CD4-positive, alpha-beta T cell treated with Interleukin-6 at 100 ng/mL for 8 hours (primary cell): ENCODE results near the gene ZNF276.
"Not testable (repeated sequence)": the region's sequence is repeated elsewhere in the genome, so short reads cannot be mapped to it uniquely, and the experiment has no call there.

Experiments used
- DNase-seq: peaks from one replicate; pipeline ENCODE4 v3.0.0-alpha.2; 2020; ENCODE audit warnings: mixed read lengths, low spot score

The ZNF276 gene, protein sequence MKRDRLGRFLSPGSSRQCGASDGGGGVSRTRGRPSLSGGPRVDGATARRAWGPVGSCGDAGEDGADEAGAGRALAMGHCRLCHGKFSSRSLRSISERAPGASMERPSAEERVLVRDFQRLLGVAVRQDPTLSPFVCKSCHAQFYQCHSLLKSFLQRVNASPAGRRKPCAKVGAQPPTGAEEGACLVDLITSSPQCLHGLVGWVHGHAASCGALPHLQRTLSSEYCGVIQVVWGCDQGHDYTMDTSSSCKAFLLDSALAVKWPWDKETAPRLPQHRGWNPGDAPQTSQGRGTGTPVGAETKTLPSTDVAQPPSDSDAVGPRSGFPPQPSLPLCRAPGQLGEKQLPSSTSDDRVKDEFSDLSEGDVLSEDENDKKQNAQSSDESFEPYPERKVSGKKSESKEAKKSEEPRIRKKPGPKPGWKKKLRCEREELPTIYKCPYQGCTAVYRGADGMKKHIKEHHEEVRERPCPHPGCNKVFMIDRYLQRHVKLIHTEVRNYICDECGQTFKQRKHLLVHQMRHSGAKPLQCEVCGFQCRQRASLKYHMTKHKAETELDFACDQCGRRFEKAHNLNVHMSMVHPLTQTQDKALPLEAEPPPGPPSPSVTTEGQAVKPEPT

DNA sequence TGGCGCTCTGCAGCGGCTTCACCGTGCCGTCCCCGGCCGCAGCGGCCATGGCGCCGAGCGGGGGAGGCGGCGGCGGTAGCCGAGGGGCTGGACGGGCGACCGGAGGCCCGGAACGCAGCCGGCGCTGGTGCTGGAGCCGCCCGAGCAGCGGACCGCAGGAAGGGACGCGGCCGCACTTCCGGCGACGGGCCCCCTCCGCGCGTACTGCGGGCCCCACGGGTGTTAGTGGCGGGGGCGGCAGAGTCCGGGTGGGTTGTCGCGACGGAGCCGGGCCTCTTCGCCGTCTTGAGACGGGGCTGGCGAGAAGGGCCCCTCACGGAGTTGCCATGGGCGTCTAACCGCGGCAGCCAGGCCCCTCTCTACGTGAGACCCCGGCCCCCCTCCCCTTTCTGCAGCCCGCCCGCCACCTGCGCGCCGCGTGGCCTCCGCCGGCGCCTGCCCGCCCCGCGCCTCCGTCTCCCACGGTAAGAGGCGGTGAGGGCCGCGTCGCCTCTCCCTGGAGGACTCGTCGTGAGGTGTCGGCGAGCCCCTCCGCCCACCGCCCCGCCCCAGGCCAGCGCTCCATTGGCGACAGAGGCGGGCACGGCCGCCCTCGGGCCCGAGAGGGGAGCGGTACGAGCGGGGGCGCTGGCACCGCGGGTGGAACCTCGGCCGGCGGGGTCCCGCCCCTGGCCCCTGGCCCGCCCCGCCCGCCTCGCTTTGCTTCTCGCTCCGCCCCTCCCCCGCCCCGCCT lies at the start of gene ZNF276, which contains the start of gene VPS9D1:
Gene ZNF276 (plus strand): TSS at position 725 of the 733 bp plus-strand sequence. CDS start 104 bp downstream, outside the sequence.
Gene VPS9D1 (minus strand): TSS at position 86 of the 733 bp plus-strand sequence. CDS start 37 bp downstream, at position 49.
- peak; percentile 80 for DNase-seq

DNA sequence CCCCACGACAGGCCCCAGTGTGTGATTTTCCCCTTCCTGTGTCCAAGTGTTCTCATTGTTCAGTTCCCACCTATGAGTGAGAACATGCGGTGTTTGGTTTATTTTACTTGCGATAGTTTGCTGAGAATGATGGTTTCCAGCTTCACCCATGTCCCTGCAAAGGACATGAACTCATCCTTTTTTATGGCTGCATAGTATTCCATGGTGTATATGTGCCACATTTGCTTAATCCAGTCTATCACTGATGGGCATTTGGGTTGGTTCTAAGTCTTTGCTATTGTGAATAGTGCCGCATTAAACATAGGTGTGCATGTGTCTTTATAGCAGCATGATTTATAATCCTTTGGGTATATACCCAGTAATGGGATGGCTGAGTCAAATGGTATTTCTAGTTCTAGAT lies 49.8 kb upstream of the ZNF276 start:
- DNase-seq: not testable (repeated sequence)

DNA sequence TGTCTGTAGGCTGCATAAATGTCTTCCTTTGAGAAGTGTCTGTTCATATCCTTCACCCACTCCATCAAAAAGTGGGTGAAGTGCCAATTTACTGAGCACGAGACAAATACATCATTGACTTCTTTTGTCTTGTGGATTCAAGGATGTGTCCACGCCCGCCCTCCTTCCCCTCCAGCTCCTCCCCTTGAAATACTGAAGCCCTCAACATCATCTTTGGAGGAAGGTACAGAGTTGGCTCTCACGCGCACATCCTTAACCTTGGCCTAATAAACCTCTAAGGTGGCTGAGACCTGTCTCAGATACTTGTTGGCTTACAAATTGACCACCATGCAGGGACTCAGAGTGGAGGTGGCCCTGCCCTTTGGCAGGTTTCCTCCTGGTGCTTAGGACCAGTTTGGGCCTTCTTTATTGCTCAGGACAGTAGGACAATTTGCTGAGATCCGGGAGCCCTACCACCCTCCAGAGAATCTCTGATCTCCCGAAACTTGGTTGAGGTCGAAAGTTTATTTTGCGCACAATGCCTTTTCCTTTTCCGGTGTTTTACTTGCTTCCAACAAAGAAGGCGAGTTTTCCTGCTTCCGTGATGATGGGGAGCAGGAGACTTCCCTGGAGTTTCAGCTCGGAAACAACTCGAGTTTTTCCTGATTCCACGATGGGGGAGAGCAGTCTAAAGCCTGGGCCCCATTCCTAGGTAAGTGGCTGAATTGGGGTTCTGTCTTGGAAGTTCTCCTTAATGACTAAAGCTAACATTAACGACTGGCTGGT lies 49.0 kb upstream of the ZNF276 start:
- no peak for DNase-seq

DNA sequence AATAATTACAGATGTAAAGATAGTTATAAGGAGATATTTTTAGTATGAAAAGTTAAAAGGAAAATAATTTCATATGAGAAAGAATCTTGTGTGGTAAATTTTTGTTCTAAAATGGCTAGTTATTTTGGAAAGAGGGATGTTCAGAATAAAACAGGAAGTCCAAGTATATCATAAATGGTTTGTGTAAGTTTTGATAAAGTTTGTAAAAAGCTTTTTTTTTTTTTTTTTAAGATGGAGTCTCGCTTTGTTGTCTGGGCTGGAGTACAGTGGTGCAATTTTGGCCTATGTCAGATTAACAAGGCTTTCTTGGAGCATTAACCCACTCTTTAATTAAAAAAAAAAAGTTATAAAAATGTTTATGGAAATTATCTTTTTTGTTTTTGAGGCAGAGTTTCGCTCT lies 43.1 kb upstream of the ZNF276 start:
- DNase-seq: no peak

DNA sequence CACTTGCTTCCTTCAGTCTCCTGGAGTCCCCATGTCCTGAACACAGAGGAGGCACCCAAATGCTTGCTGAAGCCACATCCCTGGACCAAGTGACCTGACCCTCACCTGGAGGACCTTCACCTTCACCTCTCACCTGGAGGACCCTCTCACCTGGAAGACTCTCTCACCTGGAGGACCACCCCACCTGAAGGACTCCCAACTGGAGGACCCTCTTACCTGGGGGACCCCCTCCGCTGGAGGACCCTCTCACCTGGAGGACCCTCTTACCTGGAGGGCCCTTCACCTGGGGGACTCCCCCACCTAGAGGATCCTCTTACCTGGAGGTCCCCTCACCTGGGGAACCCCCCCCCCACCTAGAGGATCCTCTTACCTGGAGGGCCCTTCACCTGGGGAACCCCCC lies 35.4 kb upstream of the ZNF276 start:
- DNase-seq: no peak

DNA sequence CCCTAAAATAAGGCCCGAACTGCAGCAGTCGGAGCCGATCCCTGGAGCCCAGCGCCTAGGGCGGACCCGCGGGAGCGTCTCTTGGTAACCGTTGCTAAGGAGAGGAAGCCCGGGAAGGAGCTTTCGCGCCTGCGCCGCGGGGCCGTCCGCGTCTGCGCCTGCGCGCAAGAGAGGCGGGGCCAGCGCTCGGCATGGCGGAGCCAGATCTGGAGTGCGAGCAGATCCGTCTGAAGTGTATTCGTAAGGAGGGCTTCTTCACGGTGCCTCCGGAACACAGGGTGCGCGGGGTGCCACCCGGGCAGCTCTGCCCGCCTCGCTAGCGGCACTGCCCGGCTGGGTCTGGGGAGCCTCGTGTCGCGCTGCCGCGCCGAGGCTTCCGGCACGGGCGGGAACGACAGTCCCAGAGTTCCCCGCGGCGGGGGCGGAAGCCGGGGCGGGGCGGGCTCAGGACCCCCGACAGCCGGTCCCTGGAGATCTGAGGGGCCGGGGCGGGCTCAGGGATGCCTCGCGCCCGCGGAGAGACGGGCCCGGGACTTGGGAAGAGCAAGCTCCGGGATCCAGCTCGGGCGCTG lies 34.7 kb upstream of the ZNF276 start, which contains the start of gene CDK10:
Gene CDK10 (plus strand): TSS at position 170 of the 572 bp plus-strand sequence. CDS start 22 bp downstream, at position 192.
- DNase-seq: peak; percentile 83

DNA sequence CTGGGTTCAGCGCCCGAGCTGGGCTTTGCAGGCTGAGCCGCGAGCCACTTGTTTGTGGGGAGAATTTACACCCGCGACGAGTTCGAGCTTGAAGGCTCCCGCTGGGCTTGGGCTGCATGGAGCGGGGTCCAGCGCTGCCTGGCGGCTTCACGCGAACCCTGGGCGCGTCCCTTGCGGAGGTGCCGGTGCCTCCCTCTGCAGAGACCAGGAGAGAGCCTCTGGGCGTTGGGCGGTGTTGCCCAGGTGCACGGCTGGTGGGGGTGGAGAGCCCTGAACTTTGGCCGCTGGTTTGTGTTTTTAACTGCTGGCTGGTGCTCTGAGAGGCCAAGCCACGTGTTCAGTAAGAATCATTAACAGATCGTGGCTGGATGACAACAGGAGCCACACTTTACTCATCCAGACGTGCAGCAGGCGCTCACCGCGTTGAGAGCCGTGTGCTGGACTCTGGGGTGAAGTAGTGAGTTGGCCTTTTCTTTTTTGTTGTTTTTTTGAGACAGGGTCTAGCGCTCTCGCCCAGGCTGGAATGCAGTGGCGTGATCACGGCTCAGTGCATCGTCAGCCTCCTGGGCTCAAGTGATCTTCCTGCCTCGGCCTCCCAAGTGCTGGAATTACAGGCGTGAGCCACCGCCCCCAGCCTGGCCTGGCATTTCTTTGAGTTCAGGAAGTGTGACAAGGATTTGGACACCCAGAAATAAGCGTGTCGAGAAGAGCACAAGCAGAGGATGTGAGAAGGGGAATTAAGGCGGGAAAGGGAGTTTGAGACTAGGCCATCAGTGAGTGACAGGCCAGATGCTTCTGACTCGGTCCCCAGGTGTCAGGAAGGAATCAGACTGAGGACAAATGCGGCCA lies 34.0 kb upstream of the ZNF276 start:
- no peak for DNase-seq

DNA sequence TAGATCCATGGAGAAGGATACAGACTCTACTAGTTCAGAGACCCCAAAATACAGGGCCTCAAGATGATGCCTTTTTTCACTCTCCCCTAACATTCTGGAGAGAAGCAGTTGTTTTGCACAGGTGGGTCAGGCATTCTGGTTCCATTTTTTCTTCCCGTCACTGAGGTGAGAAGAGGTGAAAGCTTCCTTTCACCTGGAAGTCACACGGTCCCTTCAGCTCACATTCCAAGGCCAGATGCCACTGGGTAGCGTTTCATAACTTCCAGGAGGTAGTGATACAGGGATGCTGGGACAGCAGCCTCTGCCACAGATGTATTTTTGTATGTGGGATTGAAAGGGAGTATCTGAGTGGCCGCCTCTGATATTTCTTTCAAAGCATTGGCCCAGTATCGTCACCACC lies 32.9 kb upstream of the ZNF276 start:
- DNase-seq: no peak

DNA sequence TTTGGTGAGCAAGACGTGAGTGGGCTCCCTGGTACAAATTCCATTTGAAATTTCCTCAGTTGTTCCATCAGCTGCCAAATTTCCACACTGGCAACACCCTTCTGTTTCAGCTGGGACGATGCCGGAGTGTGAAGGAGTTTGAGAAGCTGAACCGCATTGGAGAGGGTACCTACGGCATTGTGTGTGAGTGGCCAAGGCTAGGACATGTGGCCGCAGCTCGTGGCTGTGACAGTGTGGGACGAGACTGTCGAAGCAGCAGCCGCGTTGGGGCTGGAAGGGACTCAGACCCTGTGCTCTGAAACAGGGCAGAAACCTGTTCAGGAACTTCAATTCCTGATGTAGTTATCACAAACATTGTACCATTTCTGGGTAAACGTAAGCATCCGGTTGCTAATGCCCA lies 32.2 kb upstream of the ZNF276 start:
- no peak for DNase-seq

DNA sequence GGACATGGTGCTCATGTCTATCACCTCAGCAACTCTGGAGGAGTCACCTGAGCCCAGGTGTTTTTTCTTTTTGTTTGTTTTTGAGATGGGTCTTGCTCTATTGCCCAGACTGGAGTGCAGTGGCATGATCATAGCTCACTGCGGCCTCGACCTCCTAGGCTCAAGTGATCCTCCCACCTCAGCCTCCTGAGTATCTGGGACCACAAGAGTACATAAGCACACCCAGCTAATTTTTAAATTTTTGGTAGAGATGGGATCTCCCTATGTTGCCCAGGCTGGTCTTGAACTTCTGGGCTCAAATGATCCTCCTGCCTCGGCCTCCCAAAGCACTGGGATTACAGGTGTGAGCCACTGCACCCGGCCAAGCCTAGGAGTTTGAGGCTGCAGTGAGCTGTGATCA lies 31.7 kb upstream of the ZNF276 start:
- DNase-seq: not testable (repeated sequence)

DNA sequence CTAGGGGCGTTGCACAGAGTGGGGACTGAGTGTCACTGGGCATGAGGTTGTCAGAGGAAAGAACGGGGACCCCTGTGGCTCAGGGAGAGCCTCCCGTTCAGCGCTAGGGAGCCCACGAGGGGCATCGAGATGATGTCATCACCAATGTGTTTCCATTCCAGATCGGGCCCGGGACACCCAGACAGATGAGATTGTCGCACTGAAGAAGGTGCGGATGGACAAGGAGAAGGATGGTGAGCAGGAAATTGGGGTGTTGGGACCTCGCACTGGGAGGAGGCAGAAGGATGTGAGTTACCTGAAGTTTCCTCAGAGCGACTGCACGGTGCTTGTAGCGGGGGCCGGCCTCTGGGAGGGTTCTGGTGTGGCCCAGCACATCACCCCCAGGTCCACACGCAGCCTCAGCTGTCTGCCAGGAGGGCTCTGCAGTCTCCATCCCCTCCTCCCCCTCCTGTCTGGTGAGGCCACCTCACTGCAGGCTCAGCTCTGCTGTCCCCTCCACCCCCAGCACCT lies 30.9 kb upstream of the ZNF276 start:
- DNase-seq: no peak

DNA sequence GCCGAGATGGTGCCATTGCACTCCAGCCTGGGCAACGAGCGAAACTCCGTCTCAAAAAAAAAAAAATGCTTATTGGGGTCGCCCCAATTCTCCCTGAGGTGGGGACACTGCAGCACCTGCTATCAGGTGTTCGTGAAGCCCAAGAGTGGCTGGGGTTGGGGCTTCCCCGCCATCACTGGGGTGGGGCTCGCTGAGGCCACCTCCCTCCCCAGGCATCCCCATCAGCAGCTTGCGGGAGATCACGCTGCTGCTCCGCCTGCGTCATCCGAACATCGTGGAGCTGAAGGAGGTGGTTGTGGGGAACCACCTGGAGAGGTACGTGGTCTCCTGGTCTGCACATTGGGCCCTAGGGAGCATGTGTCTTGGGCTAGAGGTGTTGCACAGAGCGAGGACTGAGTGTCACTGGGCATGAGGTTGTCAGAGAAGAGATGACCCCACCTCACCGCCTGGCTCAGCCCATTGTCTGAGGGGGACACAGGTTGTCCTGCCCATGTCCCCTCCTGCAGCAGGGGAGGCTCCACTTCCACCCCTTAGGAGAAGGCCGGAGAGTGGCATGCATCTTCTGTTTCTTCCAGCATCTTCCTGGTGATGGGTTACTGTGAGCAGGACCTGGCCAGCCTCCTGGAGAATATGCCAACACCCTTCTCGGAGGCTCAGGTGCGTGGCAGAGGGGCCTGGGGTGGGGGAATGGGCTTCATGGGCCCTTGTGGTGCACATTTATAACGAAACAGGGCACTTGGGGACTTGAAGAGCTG lies 29.9 kb upstream of the ZNF276 start:
- no peak for DNase-seq

DNA sequence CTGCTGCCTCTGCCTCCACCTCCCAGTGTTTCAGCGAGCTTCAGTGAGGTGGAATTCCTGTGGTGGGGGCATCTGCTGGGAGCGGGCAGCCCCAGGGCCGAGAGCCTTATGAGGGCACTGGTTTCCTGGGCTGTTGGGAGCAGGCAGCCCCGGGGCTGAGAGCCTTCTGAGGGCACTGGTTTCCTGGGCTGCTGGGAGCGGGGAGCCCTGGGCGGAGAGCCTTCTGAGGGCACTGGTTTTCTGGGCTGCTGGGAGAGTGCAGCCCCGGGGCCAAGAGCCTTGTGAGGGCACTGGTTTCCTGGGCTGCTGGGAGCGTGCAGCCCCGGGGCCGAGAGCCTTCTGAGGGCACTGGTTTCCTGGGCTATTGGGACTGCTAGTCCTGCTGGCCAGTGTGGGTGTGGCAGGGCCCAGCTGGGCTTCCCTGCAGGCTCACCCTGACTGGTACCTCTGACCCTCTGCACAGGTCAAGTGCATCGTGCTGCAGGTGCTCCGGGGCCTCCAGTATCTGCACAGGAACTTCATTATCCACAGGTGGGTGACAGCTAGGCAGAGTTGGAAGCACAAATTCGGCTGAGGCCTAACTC lies 29.3 kb upstream of the ZNF276 start:
- no peak for DNase-seq

DNA sequence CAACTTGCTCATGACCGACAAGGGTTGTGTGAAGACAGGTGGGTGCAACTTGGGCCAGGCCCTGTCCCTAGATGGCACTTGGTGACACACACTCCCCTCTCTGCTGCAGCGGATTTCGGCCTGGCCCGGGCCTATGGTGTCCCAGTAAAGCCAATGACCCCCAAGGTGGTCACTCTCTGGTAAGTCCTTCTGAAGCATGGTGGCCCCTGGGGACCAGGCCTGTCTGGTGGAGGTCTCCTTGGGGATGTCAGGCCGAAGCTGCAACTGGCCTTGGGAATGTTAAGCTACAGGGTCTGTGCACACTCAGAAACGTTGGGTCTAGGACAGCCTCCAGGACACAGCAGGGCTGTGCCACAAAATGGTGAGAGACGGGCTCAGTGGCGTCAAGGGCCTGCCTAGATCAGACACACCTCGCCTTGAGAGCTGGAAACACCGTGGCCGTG lies 28.0 kb upstream of the ZNF276 start:
- no peak for DNase-seq

DNA sequence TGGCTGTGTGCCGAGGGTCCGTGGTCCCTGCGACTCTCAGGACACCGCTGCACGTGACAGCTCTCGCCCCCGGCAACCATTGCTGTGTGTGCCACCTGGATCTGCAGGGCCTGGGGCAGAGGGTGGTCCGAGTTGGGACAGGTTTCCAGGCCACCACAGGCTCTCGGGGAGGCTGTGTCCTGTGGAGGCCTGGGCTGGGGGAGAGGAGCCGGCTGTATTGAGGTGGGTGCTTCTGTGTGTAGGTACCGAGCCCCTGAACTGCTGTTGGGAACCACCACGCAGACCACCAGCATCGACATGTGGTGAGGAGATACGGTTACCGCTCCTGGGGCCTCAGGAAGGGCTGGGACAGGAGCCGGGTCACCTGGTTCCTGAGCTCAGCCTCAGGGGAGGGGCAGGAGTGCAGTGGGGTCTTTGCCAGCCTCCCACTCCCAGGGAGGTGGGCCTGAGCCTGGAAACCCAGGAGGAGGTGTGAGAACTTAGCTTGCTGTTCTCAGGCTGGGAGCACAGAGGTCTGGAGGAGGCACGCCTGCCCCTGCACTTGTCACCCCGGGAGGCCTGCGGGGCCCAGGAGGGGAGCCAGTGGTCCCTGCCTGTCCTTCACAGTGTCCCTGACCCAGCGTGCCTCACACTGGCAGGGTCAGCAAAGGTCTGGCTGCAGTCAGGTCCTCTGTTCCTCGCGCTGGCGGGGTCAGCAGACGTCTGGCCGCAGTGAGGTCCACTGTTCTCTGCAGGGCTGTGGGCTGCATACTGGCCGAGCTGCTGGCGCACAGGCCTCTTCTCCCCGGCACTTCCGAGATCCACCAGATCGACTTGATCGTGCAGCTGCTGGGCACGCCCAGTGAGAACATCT lies 27.2 kb upstream of the ZNF276 start:
- DNase-seq: no peak

DNA sequence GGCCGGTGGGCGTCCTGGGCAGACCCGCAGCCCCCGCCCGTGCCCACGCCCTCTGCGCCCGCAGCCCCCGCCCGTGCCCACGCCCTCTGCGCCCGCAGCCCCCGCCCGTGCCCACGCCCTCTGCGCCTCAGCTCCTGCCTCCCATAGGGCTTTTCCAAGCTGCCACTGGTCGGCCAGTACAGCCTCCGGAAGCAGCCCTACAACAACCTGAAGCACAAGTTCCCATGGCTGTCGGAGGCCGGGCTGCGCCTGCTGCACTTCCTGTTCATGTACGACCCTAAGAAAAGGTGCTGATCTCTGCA lies 26.6 kb upstream of the ZNF276 start:
- not testable (repeated sequence) for DNase-seq

DNA sequence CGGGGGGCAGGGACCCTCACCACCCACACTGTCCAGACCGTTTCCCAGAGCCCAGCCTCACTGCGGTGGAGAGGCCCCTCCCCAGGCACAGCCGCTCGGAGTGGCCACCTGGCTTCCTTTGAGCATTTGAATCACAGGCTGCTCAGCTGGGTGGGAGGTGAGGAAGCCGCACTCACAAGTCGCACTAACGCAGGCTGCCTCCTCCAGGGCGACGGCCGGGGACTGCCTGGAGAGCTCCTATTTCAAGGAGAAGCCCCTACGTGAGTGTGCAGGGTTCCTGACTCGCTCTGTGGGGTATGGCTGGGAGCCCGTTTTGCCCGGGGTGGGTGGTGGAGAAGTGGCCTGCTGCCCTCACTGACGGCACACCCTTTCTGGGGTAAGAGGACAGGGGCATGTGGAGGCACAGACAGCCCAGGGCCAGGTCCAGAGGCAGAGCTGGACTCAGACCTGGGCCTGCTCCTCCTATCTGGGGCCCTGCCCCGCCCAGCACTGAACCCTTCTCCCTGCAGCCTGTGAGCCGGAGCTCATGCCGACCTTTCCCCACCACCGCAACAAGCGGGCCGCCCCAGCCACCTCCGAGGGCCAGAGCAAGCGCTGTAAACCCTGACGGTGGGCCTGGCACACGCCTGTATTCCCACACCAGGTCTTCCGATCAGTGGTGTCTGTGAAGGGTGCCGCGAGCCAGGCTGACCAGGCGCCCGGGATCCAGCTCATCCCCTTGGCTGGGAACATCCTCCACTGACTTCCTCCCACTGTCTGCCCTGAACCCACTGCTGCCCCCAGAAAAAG lies 26.1 kb upstream of the ZNF276 start:
- no peak for DNase-seq
